Astrocyte (in vitro differentiated cells and primary cell): ENCODE results near the gene CCL22. TPM values are rescaled to one million over a fixed set of nuclear protein-coding genes. Genes with fewer than 3 reads are reported as not detected.

Source experiments
- DNase-seq: peaks from one replicate; pipeline ENCODE4 v3.0.0-alpha.2; 2010; ENCODE audit warnings: low read depth
- FAIRE-seq: peaks from 2 replicates; lab custom pipeline; 2011; peaks lifted over from hg19 to GRCh38; lab: Jason Lieb, UNC
- H2AFZ ChIP-seq: 2 replicates; pipeline ENCODE4 v1.6.0; 2012; ENCODE audit warnings: low read depth, low read length, inconsistent platforms
- H3K27ac ChIP-seq: 2 replicates; pipeline ENCODE4 v1.5.1; 2011; ENCODE audit warnings: low read depth, low read length, inconsistent platforms
- H3K27me3 ChIP-seq: 2 replicates; pipeline ENCODE4 v1.6.0; 2011; ENCODE audit warnings: low read length, inconsistent platforms; ENCODE audit not compliant: insufficient read depth
- H3K36me3 ChIP-seq: 2 replicates; pipeline ENCODE4 v1.5.1; 2011; ENCODE audit warnings: low read length, inconsistent platforms; ENCODE audit not compliant: insufficient read depth
- H3K4me1 ChIP-seq: 2 replicates; pipeline ENCODE4 v1.5.1; 2011; ENCODE audit warnings: low read length, inconsistent platforms; ENCODE audit not compliant: insufficient read depth
- H3K4me2 ChIP-seq: 2 replicates; pipeline ENCODE4 v1.6.0; 2012; ENCODE audit warnings: low read length, inconsistent platforms
- H3K4me3 ChIP-seq: 2 replicates; pipeline ENCODE4 v1.5.1; 2011; ENCODE audit warnings: low read depth, mild to moderate bottlenecking, low read length, inconsistent platforms; ENCODE audit not compliant: insufficient read depth
- H3K79me2 ChIP-seq: 2 replicates; pipeline ENCODE4 v1.6.0; 2012; ENCODE audit warnings: mild to moderate bottlenecking, low read length, inconsistent platforms; ENCODE audit not compliant: insufficient read depth
- H3K9ac ChIP-seq: 2 replicates; pipeline ENCODE4 v1.6.0; 2012; ENCODE audit warnings: mild to moderate bottlenecking, low read length, inconsistent platforms
- H3K9me3 ChIP-seq: 2 replicates; pipeline ENCODE4 v1.5.1; 2012; ENCODE audit warnings: low read depth, mild to moderate bottlenecking, low read length, inconsistent platforms; ENCODE audit not compliant: insufficient read depth
- H4K20me1 ChIP-seq: 2 replicates; pipeline ENCODE4 v1.6.0; 2012; ENCODE audit warnings: low read length, inconsistent platforms; ENCODE audit not compliant: insufficient read depth
- H3K27ac Mint-ChIP-seq: one replicate; pipeline ENCODE4 v1.8.0; 2021; ENCODE audit warnings: mild to moderate bottlenecking, mixed read lengths; ENCODE audit not compliant: unreplicated experiment
- H3K27me3 Mint-ChIP-seq: one replicate; pipeline ENCODE4 v1.8.0; 2021; ENCODE audit warnings: low read depth, mixed read lengths; ENCODE audit not compliant: unreplicated experiment
- H3K36me3 Mint-ChIP-seq: one replicate; pipeline ENCODE4 v1.8.0; 2021; ENCODE audit warnings: low read depth, mixed read lengths; ENCODE audit not compliant: unreplicated experiment
- H3K4me1 Mint-ChIP-seq: one replicate; pipeline ENCODE4 v1.8.0; 2021; ENCODE audit warnings: low read depth, mixed read lengths; ENCODE audit not compliant: unreplicated experiment
- H3K4me3 Mint-ChIP-seq: one replicate; pipeline ENCODE4 v1.8.0; 2021; ENCODE audit warnings: mild to moderate bottlenecking, moderate library complexity, mixed read lengths; ENCODE audit not compliant: unreplicated experiment
- H3K9me3 Mint-ChIP-seq: one replicate; pipeline ENCODE4 v1.8.0; 2021; ENCODE audit warnings: mild to moderate bottlenecking, mixed read lengths; ENCODE audit not compliant: unreplicated experiment
- CTCF ChIP-seq: IDR thresholded peaks from 2 replicates; pipeline ENCODE4 v1.5.1; 2011; ENCODE audit warnings: low read depth, mild to moderate bottlenecking, inconsistent platforms, low read length, moderate library complexity; ENCODE audit not compliant: insufficient read depth
- EZH2 ChIP-seq: IDR thresholded peaks from 2 replicates; pipeline ENCODE4 v1.6.1; 2012; ENCODE audit warnings: mild to moderate bottlenecking, low read length, inconsistent platforms; ENCODE audit not compliant: insufficient read depth
- total RNA-seq: library from RNA; stranded (reverse); gene quantifications from 2 replicates; pipeline ENCODE4 v1.2.1, GENCODE V29; 2021

CCL22 gene
- total RNA-seq, 1 donor from 2014 or later = not detected

GRCh38 chr16:57413301-57413730 is 54.7 kb downstream of the CCL22 start:
- no peaks in the 10 kb centered on the region for H4K20me1 ChIP-seq
- Mint-ChIP-seq H3K9me3 (no peaks in the 10 kb centered on the region), H3K27ac (no peak overlapping the region), H3K27me3 (peaks cover 32% of the 10 kb centered on the region), H3K4me1 (peaks cover 6% of the 10 kb centered on the region), H3K4me3 (no peak overlapping the region), H3K36me3 (no peaks in the 10 kb centered on the region)
- no peaks in the 10 kb centered on the region for H3K79me2 ChIP-seq
- H3K4me1 ChIP-seq = peaks cover 6% of the 10 kb centered on the region
- DNase-seq = no peak
- peaks cover 5% of the 10 kb centered on the region for H3K27me3 ChIP-seq
- no peak overlapping the region for H3K4me2 ChIP-seq
- H3K9me3 ChIP-seq = no peaks in the 10 kb centered on the region
- TF ChIP-seq CTCF (no peak), EZH2 (no peak)
- H2AFZ ChIP-seq = no peak overlapping the region
- FAIRE-seq = no peak
- H3K4me3 ChIP-seq = no peak overlapping the region
- H3K9ac ChIP-seq = no peak overlapping the region
- no peaks in the 10 kb centered on the region for H3K36me3 ChIP-seq
- no peak overlapping the region for H3K27ac ChIP-seq

GRCh38 chr16:57413733-57414132 is 55.1 kb downstream of the CCL22 start:
- no peak overlapping the region for H3K4me2 ChIP-seq
- H3K4me1 Mint-ChIP-seq = peaks cover 6% of the 10 kb centered on the region
- no peak overlapping the region for H3K27ac Mint-ChIP-seq
- no peak overlapping the region for H2AFZ ChIP-seq
- no peaks in the 10 kb centered on the region for H3K9me3 Mint-ChIP-seq
- H3K4me3 Mint-ChIP-seq = no peak overlapping the region
- peaks cover 32% of the 10 kb centered on the region for H3K27me3 Mint-ChIP-seq
- no peaks in the 10 kb centered on the region for H3K36me3 ChIP-seq
- no peaks in the 10 kb centered on the region for H3K9me3 ChIP-seq
- no peak overlapping the region for H3K4me3 ChIP-seq
- H3K27me3 ChIP-seq = peaks cover 5% of the 10 kb centered on the region
- H3K9ac ChIP-seq = no peak overlapping the region
- no peaks in the 10 kb centered on the region for H3K79me2 ChIP-seq
- no peak for TF ChIP-seq EZH2
- TF ChIP-seq CTCF = no peak
- H3K27ac ChIP-seq = no peak overlapping the region
- no peaks in the 10 kb centered on the region for H4K20me1 ChIP-seq
- no peaks in the 10 kb centered on the region for H3K36me3 Mint-ChIP-seq
- FAIRE-seq (no peak), DNase-seq (no peak)
- H3K4me1 ChIP-seq = peaks cover 6% of the 10 kb centered on the region

Other genes with a start within 250 kb of the CCL22 start
- 71.9 and 78.8 TPM in 2 replicates for gene PSME3IP1, start 172.7 kb upstream of the CCL22 start, total RNA-seq
- 76.8 TPM in 2 replicates for gene RSPRY1, start 172.5 kb upstream of the CCL22 start, total RNA-seq
- 70.9 and 71.1 TPM in 2 replicates for gene ARL2BP, start 113.5 kb upstream of the CCL22 start, total RNA-seq
- gene PLLP, start 74.1 kb upstream of the CCL22 start, total RNA-seq = 0.14 and 0.93 TPM in 2 replicates
- gene CX3CL1, start 13.7 kb downstream of the CCL22 start, total RNA-seq = 9.6 and 12.1 TPM in 2 replicates
- gene CCL17, start 46.0 kb downstream of the CCL22 start, total RNA-seq = not detected in 2 replicates
- 68.9 and 72.0 TPM in 2 replicates for gene CIAPIN1, start 88.6 kb downstream of the CCL22 start, total RNA-seq
- gene COQ9, start 88.7 kb downstream of the CCL22 start, total RNA-seq = 29.1 TPM in 2 replicates
- gene POLR2C, start 103.9 kb downstream of the CCL22 start, total RNA-seq = 53.7 and 58.0 TPM in 2 replicates
- 25.5 and 28.4 TPM in 2 replicates for gene DOK4, start 127.7 kb downstream of the CCL22 start, total RNA-seq
- gene CCDC102A, start 177.8 kb downstream of the CCL22 start, total RNA-seq = 7.8 and 8.8 TPM in 2 replicates
- gene ADGRG5, start 183.9 kb downstream of the CCL22 start, total RNA-seq = 0.09 and 0.12 TPM in 2 replicates